GM23248 (cell line): ENCODE data around the gene COL8A1.

Source experiments
- EZH2 ChIP-seq: fragments of 200-600 bp; sonication (generic); IDR thresholded peaks from 2 replicates; pipeline ENCODE4 v1.6.1; 2018; ENCODE audit warnings: antibody characterized with exemption, mild to moderate bottlenecking; ENCODE audit not compliant: insufficient read depth, poor library complexity, severe bottlenecking
- EZH2phosphoT487 ChIP-seq: fragments of 200-600 bp; sonication (generic); IDR thresholded peaks from 2 replicates; pipeline ENCODE4 v1.6.1; 2018; ENCODE audit warnings: antibody characterized with exemption, moderate library complexity, mild to moderate bottlenecking, low read depth; ENCODE audit not compliant: insufficient read depth

DNA sequence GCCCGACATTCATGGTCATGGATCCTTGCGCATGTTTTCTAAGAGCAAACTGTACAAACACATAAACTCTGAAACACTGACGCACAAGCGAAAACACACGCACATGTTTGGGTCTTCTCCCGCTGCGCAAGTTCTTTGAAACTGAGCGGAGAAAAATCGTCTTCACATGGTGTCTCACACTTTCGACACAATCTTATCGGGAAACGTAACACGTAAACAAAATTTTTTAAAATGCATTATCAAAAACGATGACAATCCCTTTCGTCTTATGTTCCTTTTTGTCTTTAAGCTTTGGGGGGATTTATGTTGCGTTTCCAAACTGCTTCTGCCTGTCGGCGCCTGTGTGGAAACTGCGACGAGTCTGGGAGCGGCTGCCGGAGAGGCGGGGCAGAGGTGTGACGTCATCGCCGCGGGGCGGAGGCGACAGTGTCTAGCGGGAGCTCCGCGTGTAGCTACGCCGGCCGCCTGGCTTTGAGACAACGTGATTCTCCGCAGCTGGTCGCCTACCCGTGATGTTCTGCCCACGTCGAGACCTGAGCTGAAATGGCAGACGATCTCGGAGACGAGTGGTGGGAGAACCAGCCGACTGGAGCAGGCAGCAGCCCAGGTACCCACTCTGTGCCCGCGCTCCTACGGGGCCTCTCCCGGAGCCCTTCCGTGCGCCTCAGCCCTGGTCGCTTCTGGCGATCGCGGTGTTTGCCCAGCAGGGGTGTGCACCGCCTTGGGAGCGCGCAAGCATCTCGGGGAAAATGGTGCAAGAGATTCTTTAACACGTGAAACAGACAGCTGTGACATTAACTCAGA lies 179.2 kb downstream of the COL8A1 start, which contains the start of gene CMSS1:
- no peak for TF ChIP-seq EZH2phosphoT487
- no peak for TF ChIP-seq EZH2
